ENCODE data around the gene TTF2. TPM values are rescaled to one million over a fixed set of nuclear protein-coding genes. Genes with fewer than 3 reads are reported as not detected.

Gene TTF2
- total RNA-seq, 4 donors from 2014 or later, result 12.9 to 37.5 (median 19.3) TPM

DNA sequence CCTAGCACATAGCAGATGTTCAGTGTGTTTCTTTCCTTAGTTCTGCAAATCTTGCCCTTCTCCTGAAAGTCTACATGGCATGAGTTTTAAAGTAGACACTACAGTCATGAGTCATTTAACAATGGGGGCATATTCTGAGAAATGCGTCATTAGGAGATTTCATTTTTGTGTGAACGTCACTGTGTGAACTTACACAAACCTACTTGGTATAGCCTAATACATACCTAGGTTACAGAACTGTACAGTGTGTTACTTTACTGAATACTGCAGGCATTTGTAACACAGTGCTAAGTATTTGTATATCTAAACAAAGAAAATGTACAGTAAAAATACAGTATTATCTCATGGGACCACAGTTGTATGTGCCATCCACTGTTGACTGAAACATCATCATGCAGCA lies 10.0 kb downstream of the TTF2 start:
- 71 to 78% methylated on average over 2 of the region's 2 CpGs for WGBS, 2 donors

DNA sequence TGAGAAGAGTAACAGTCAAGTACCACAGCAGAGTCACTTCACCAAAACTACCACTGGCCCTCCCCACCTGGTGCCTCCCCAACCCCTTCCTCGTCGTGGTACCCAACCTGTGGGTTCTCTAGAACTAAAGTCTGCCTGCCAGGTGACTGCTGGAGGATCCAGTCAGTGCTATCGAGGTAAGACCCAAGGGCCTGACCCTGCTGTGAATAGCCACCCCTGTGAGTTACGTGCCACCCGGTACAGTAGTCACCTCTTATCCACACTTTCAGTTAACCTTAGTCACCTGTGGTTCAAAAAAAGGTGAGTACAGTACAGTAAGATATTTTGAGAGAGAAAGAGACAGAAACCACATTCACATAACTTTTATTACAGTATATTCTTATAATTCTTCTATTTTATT lies 16.5 kb downstream of the TTF2 start:
- no peak for DNase-seq (ENCODE audit: low spot score in 2 of 2)
- no peak overlapping the region for H3K27ac ChIP-seq
- 93 to 99% methylated on average over 5 of the region's 5 CpGs for WGBS, 2 donors
- no peak for TF ChIP-seq POLR2A (IDR thresholded peaks at IDR 0.05)
- no peak for TF ChIP-seq EP300 (IDR thresholded peaks at IDR 0.05)
- TF ChIP-seq, protein P1, sequence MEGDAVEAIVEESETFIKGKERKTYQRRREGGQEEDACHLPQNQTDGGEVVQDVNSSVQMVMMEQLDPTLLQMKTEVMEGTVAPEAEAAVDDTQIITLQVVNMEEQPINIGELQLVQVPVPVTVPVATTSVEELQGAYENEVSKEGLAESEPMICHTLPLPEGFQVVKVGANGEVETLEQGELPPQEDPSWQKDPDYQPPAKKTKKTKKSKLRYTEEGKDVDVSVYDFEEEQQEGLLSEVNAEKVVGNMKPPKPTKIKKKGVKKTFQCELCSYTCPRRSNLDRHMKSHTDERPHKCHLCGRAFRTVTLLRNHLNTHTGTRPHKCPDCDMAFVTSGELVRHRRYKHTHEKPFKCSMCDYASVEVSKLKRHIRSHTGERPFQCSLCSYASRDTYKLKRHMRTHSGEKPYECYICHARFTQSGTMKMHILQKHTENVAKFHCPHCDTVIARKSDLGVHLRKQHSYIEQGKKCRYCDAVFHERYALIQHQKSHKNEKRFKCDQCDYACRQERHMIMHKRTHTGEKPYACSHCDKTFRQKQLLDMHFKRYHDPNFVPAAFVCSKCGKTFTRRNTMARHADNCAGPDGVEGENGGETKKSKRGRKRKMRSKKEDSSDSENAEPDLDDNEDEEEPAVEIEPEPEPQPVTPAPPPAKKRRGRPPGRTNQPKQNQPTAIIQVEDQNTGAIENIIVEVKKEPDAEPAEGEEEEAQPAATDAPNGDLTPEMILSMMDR (IDR thresholded peaks at IDR 0.05), result no peak
- no peaks in the 10 kb centered on the region for H3K27me3 ChIP-seq
- H3K4me1 ChIP-seq, result no peaks in the 10 kb centered on the region
- H3K9me3 ChIP-seq, result no peaks in the 10 kb centered on the region
- peaks cover 0 to 77% (median 7%) of the 10 kb centered on the region in 3 donors for H3K36me3 ChIP-seq
- H3K4me3 ChIP-seq, result no peak overlapping the region

More for the DNA sequence above, 10.0 kb downstream of the TTF2 start:
- Histone ChIP-seq H3K4me3 (no peak overlapping the region), H3K4me1 (no peaks in the 10 kb centered on the region), H3K36me3 (peaks cover 0 to 16% (median 0%) of the 10 kb centered on the region in 3 donors), H3K27ac (no peak overlapping the region), H3K9me3 (no peaks in the 10 kb centered on the region), H3K27me3 (no peaks in the 10 kb centered on the region)
- TF ChIP-seq EP300 (IDR thresholded peaks at IDR 0.05) (no peak), POLR2A (IDR thresholded peaks at IDR 0.05) (no peak)
- TF ChIP-seq, protein P1 (IDR thresholded peaks at IDR 0.05), result no peak
- DNase-seq (ENCODE audit: low spot score in 2 of 2), result no peak

DNA sequence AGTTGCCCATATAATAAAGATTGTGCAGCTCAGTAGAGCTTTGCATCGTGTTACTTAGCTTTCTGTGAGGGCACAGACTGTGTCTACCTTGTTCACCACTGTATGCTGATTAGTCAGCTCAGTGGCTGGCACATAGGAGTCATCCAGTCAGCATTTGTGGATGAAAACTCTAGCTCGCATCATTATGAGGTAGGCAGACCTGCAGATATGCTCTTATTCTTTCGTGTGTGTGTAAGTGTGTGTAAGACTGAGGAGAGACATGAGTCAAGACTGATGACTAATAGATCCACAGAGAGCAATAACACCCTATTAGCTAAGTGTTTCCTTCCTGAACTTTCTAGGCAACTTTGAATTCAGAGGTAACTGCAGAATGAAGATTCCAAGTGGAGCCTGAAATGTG lies 17.1 kb downstream of the TTF2 start:
- 50 to 73% methylated on average over 3 of the region's 3 CpGs for WGBS, 2 donors
- Histone ChIP-seq H3K4me1 (no peaks in the 10 kb centered on the region), H3K4me3 (no peak overlapping the region), H3K36me3 (peaks cover 0 to 84% (median 13%) of the 10 kb centered on the region in 3 donors), H3K27me3 (no peaks in the 10 kb centered on the region), H3K27ac (no peak overlapping the region), H3K9me3 (no peaks in the 10 kb centered on the region)
- no peak for DNase-seq (ENCODE audit: low spot score in 2 of 2)
- TF ChIP-seq EP300 (IDR thresholded peaks at IDR 0.05) (no peak), POLR2A (IDR thresholded peaks at IDR 0.05) (no peak)
- TF ChIP-seq, protein P1 (IDR thresholded peaks at IDR 0.05), result no peak

DNA sequence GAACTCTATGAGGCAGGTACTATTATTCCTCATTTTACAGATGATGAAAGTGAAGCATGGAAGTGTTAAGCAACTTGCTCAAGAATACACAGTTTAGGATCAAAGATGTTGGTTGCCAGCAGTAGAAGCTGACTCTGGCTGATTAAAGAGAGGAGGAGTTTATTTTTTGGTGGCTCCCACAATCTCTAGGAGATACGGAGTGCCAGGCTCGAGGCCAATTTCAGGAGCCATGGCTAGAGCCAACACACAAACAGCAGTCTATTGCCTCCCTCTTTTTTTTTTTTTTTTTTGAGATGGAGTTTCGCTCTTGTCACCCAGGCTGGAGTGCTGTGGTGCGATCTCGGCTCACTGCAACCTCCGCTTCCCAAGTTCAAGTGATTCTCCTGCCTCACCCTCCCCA lies 19.6 kb downstream of the TTF2 start:
- DNase-seq (ENCODE audit: low spot score in 2 of 2), result no peak
- H3K27ac ChIP-seq, result no peak overlapping the region
- H3K9me3 ChIP-seq, result no peaks in the 10 kb centered on the region
- 93 to 94% methylated on average over 6 of the region's 6 CpGs for WGBS, 2 donors
- H3K4me1 ChIP-seq, result no peaks in the 10 kb centered on the region
- no peak overlapping the region for H3K4me3 ChIP-seq
- no peak for TF ChIP-seq EP300 (IDR thresholded peaks at IDR 0.05)
- TF ChIP-seq, protein P1 (IDR thresholded peaks at IDR 0.05), result no peak
- no peaks in the 10 kb centered on the region for H3K27me3 ChIP-seq
- peaks cover 0 to 99% (median 13%) of the 10 kb centered on the region in 3 donors for H3K36me3 ChIP-seq

DNA sequence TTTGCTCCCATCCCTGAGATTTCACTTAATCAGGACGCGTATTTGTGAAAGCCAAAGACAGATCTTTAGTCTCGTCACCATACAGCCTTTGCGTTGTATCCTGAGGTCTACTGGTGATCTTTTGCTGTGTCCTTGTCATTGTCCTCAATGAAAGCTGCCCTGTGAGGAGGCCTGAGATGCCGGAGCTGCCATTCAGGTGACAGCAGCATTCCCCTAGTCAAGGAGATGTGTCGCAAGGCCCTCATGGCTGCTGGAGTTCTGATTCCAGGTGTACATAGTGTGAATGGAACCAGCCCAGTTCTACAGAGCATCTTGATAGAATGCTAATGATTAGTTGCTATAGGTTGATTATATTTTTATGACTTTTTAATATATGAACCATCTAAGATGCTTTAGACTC lies 24.1 kb downstream of the TTF2 start:
- no peak for DNase-seq (ENCODE audit: low spot score in 2 of 2)
- no peaks in the 10 kb centered on the region for H3K4me1 ChIP-seq
- no peaks in the 10 kb centered on the region for H3K9me3 ChIP-seq
- H3K27ac ChIP-seq, result no peak overlapping the region
- peaks cover 0 to 84% (median 7%) of the 10 kb centered on the region in 3 donors for H3K36me3 ChIP-seq
- WGBS, 2 donors, result 80 to 96% methylated on average over 5 to 6 of the region's 6 CpGs
- TF ChIP-seq, protein P1 (IDR thresholded peaks at IDR 0.05), result no peak
- TF ChIP-seq EP300 (IDR thresholded peaks at IDR 0.05) (no peak), POLR2A (IDR thresholded peaks at IDR 0.05) (no peak)
- no peaks in the 10 kb centered on the region for H3K27me3 ChIP-seq
- H3K4me3 ChIP-seq, result no peak overlapping the region
